Endothelial cell (in vitro differentiated cells): ENCODE results near the gene CLEC20A. TPM values are rescaled to one million over a fixed set of nuclear protein-coding genes. Genes with fewer than 3 reads are reported as not detected.

Experiments
- DNase-seq: peaks from one replicate; pipeline ENCODE4 v3.0.0; 2021; ENCODE audit warnings: low spot score
- H3K27ac Mint-ChIP-seq: one replicate; pipeline ENCODE4 v1.8.0; 2021; ENCODE audit warnings: mixed read lengths, inconsistent platforms; ENCODE audit not compliant: unreplicated experiment
- H3K27me3 Mint-ChIP-seq: one replicate; pipeline ENCODE4 v1.8.0; 2021; ENCODE audit warnings: mild to moderate bottlenecking, moderate library complexity, mixed read lengths, inconsistent platforms; ENCODE audit not compliant: unreplicated experiment
- H3K36me3 Mint-ChIP-seq: one replicate; pipeline ENCODE4 v1.8.0; 2021; ENCODE audit warnings: mild to moderate bottlenecking, low read depth, mixed read lengths, inconsistent platforms; ENCODE audit not compliant: unreplicated experiment
- H3K4me1 Mint-ChIP-seq: one replicate; pipeline ENCODE4 v1.8.0; 2021; ENCODE audit warnings: mild to moderate bottlenecking, mixed read lengths, inconsistent platforms; ENCODE audit not compliant: unreplicated experiment
- H3K4me3 Mint-ChIP-seq: one replicate; pipeline ENCODE4 v1.8.0; 2021; ENCODE audit warnings: mild to moderate bottlenecking, mixed read lengths, inconsistent platforms; ENCODE audit not compliant: unreplicated experiment
- H3K9me3 Mint-ChIP-seq: one replicate; pipeline ENCODE4 v1.8.0; 2021; ENCODE audit warnings: mixed read lengths, inconsistent platforms; ENCODE audit not compliant: unreplicated experiment
- CTCF ChIP-seq: fragments of 200-600 bp; sonication (generic); IDR thresholded peaks from one replicate; pipeline ENCODE4 v1.5.0; 2021; ENCODE audit warnings: antibody characterized with exemption; ENCODE audit not compliant: unreplicated experiment
- total RNA-seq: library from RNA; stranded (reverse); fragmentation: NEBNext Ultra II Directional; extraction: Animal tissue kit (Norgen Biotek cat#: 25700); gene quantifications from one replicate; pipeline ENCODE4 v1.2.1, GENCODE V29; 2021; ENCODE audit not compliant: unreplicated experiment

Gene CLEC20A
- total RNA-seq, 1 donor from 2014 or later: not detected

GRCh38 chr1:178494569-178494971 is 2.2 kb downstream of the CLEC20A start:
- Mint-ChIP-seq H3K4me3 (no peak overlapping the region), H3K4me1 (peaks cover 7% of the 10 kb centered on the region), H3K36me3 (peaks cover 4% of the 10 kb centered on the region), H3K9me3 (no peaks in the 10 kb centered on the region), H3K27me3 (peaks cover 13% of the 10 kb centered on the region), H3K27ac (peak overlapping the region; percentile 64)
- TF ChIP-seq CTCF: no peak
- DNase-seq: no peak

- peaks cover 7% of the 10 kb centered on the region for H3K36me3 Mint-ChIP-seq
- no peak for TF ChIP-seq CTCF
- H3K9me3 Mint-ChIP-seq: no peaks in the 10 kb centered on the region
- H3K4me1 Mint-ChIP-seq: peaks cover 7% of the 10 kb centered on the region
- H3K27ac Mint-ChIP-seq: no peak overlapping the region
- peaks cover 13% of the 10 kb centered on the region for H3K27me3 Mint-ChIP-seq
- DNase-seq: no peak
- no peak overlapping the region for H3K4me3 Mint-ChIP-seq
These were observed 3.4 kb downstream of the CLEC20A start for GRCh38 chr1:178493301-178493741.

- TF ChIP-seq CTCF: peak; percentile 25
- H3K27me3 Mint-ChIP-seq: peaks cover 17% of the 10 kb centered on the region
- no peaks in the 10 kb centered on the region for H3K9me3 Mint-ChIP-seq
- peaks cover 15% of the 10 kb centered on the region for H3K4me1 Mint-ChIP-seq
- peaks cover 11% of the 10 kb centered on the region for H3K36me3 Mint-ChIP-seq
- no peak overlapping the region for H3K4me3 Mint-ChIP-seq
- H3K27ac Mint-ChIP-seq: no peak overlapping the region
- DNase-seq: no peak
These were observed 4.4 kb downstream of the CLEC20A start for GRCh38 chr1:178492341-178492740.

GRCh38 chr1:178491721-178492120 is 5.0 kb downstream of the CLEC20A start:
- peaks cover 16% of the 10 kb centered on the region for H3K4me1 Mint-ChIP-seq
- H3K36me3 Mint-ChIP-seq: peaks cover 11% of the 10 kb centered on the region
- no peaks in the 10 kb centered on the region for H3K9me3 Mint-ChIP-seq
- H3K27me3 Mint-ChIP-seq: peaks cover 17% of the 10 kb centered on the region
- no peak for TF ChIP-seq CTCF
- H3K4me3 Mint-ChIP-seq: no peak overlapping the region
- DNase-seq: no peak
- H3K27ac Mint-ChIP-seq: no peak overlapping the region

- no peak overlapping the region for H3K27ac Mint-ChIP-seq
- DNase-seq: no peak
- peaks cover 13% of the 10 kb centered on the region for H3K27me3 Mint-ChIP-seq
- peaks cover 11% of the 10 kb centered on the region for H3K36me3 Mint-ChIP-seq
- H3K4me1 Mint-ChIP-seq: peaks cover 17% of the 10 kb centered on the region
- no peaks in the 10 kb centered on the region for H3K9me3 Mint-ChIP-seq
- H3K4me3 Mint-ChIP-seq: no peak overlapping the region
- no peak for TF ChIP-seq CTCF
These were observed 5.8 kb downstream of the CLEC20A start for GRCh38 chr1:178490967-178491366.
